ENCODE data around the gene ARMH4.

GRCh38 chr14:58072288-58073071 is 79.5 kb downstream of the ARMH4 start:
- no peak for TF ChIP-seq POLR2A (IDR thresholded peaks at IDR 0.05; ENCODE audit: low read depth)
- no peak for TF ChIP-seq POLR2AphosphoS5 (IDR thresholded peaks at IDR 0.05)
- TF ChIP-seq CTCF (IDR thresholded peaks at IDR 0.05), result peak; percentile 67 to 77 (median 76)

Measured in esophagus muscularis mucosa (tissue), 3 donors.